Karpas-422 (cell line): ENCODE measurements around the gene KLHL33. TPM values are rescaled to one million over a fixed set of nuclear protein-coding genes. Genes with fewer than 3 reads are reported as not detected.
A peak's percentile ranks its signal among the peaks of the same experiment; 100 is the strongest.

Experiments
- DNase-seq: peaks from one replicate; pipeline ENCODE4 v3.0.0-alpha.2; 2015
- H2AFZ ChIP-seq: fragments of 200-600 bp; sonication (generic); 2 replicates; pipeline ENCODE4 v1.6.1; 2014; ENCODE audit warnings: antibody characterized with exemption, low read length, mixed read lengths
- H3K27ac ChIP-seq: fragments of 200-600 bp; sonication (generic); 2 replicates; pipeline ENCODE4 v1.5.1; 2014; ENCODE audit warnings: mild to moderate bottlenecking, low read length, moderate library complexity
- H3K27me3 ChIP-seq: fragments of 200-600 bp; sonication (generic); 2 replicates; pipeline ENCODE4 v1.6.1; 2014; ENCODE audit warnings: low read length, mixed read lengths
- H3K36me3 ChIP-seq: fragments of 200-600 bp; sonication (generic); 2 replicates; pipeline ENCODE4 v1.6.1; 2014; ENCODE audit warnings: low read length, mixed read lengths; ENCODE audit not compliant: insufficient read depth
- H3K4me1 ChIP-seq: fragments of 200-600 bp; sonication (generic); 2 replicates; pipeline ENCODE4 v1.6.1; 2014; ENCODE audit warnings: mild to moderate bottlenecking, low read length, mixed read lengths
- H3K4me2 ChIP-seq: fragments of 200-600 bp; sonication (generic); 2 replicates; pipeline ENCODE4 v1.6.1; 2014; ENCODE audit warnings: low read length, low read depth, mild to moderate bottlenecking; ENCODE audit not compliant: poor library complexity, severe bottlenecking
- H3K4me3 ChIP-seq: fragments of 200-600 bp; sonication (generic); 2 replicates; pipeline ENCODE4 v1.5.1; 2014; ENCODE audit warnings: mild to moderate bottlenecking, antibody characterized with exemption, low read length, mixed read lengths
- H3K79me2 ChIP-seq: fragments of 200-600 bp; sonication (generic); 2 replicates; pipeline ENCODE4 v1.6.1; 2014; ENCODE audit warnings: mild to moderate bottlenecking, low read length, mixed read lengths
- H3K9ac ChIP-seq: fragments of 200-600 bp; sonication (generic); 2 replicates; pipeline ENCODE4 v1.6.0; 2014; ENCODE audit warnings: low read length
- H3K9me2 ChIP-seq: fragments of 200-600 bp; sonication (generic), shearing (Covaris generic); replicated peaks from 2 replicates; pipeline ENCODE4 v1.6.0; 2014; ENCODE audit warnings: mild to moderate bottlenecking, low read length, moderate library complexity; ENCODE audit not compliant: insufficient read depth
- H3K9me3 ChIP-seq: fragments of 300-700, 200-600 bp; sonication (generic); 2 replicates; pipeline ENCODE4 v1.6.1; 2014; ENCODE audit warnings: low read length, mixed read lengths
- H4K20me1 ChIP-seq: fragments of 200-600 bp; sonication (generic); 2 replicates; pipeline ENCODE4 v1.6.1; 2014; ENCODE audit warnings: mild to moderate bottlenecking, antibody characterized with exemption, low read length, low read depth; ENCODE audit not compliant: insufficient read depth
- total RNA-seq: library from RNA; depleted of rRNA; stranded (reverse); fragments of >200 nt; shearing (Covaris generic); gene quantifications from 2 replicates; pipeline ENCODE4 v1.2.3, GENCODE V29; 2014; ENCODE audit warnings: low replicate concordance

Gene KLHL33
- total RNA-seq, 1 experiment from 2014 or later: not detected

DNA sequence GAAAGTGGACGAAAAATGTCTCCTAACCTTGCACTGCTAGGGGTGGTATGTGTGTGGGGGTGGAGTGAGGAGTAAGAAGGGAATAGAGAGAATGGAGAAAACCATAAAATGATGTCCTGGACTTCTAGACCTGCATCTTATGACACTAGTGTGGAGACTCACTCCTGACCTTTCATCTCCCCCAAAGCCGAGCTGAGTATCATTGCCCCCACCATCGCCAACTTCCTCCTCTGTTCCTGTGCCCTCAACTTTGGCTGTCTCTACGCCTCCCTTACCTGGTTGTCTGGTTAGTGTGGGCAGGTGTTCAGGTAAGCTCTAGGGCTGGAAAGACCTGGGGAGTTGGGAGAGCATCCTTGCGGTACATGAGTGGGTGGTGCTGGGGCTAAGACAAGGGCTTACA, 4.5 kb upstream of the KLHL33 start:
- Histone ChIP-seq H2AFZ (no peak overlapping the region), H3K4me2 (no peak overlapping the region), H3K9me3 (no peaks in the 10 kb centered on the region), H3K9me2 (no peaks in the 10 kb centered on the region), H3K4me3 (no peak overlapping the region), H3K4me1 (peaks cover 4% of the 10 kb centered on the region), H3K79me2 (no peaks in the 10 kb centered on the region), H3K27me3 (no peaks in the 10 kb centered on the region), H4K20me1 (no peaks in the 10 kb centered on the region), H3K36me3 (no peaks in the 10 kb centered on the region), H3K27ac (no peak overlapping the region), H3K9ac (no peak overlapping the region)
- no peak for DNase-seq

DNA sequence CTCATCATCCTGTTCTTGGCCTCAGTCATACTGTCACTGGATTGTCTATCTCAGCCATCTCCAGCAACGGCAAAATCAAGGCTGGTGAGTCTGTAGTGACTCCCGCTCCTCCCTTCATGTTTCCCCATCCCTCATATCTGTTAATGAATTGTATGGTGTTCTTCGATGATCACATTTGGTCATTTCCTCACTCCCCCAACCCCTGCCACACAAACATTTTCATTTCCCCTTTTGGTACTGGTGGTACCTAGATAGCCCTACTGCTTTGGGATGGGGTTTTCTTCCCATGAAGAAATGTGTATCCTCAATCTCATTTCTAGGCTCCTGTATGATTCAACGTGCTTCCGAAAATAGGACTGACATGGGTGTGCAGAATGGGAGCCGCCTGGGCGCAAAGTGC, 2.7 kb upstream of the KLHL33 start:
- Histone ChIP-seq H3K9ac (no peak overlapping the region), H3K9me3 (no peaks in the 10 kb centered on the region), H3K79me2 (no peaks in the 10 kb centered on the region), H3K9me2 (no peaks in the 10 kb centered on the region), H3K27me3 (no peaks in the 10 kb centered on the region), H4K20me1 (no peaks in the 10 kb centered on the region), H3K4me2 (no peak overlapping the region), H3K36me3 (no peaks in the 10 kb centered on the region), H2AFZ (no peak overlapping the region), H3K4me3 (no peak overlapping the region), H3K27ac (no peak overlapping the region), H3K4me1 (peaks cover 4% of the 10 kb centered on the region)
- no peak for DNase-seq

DNA sequence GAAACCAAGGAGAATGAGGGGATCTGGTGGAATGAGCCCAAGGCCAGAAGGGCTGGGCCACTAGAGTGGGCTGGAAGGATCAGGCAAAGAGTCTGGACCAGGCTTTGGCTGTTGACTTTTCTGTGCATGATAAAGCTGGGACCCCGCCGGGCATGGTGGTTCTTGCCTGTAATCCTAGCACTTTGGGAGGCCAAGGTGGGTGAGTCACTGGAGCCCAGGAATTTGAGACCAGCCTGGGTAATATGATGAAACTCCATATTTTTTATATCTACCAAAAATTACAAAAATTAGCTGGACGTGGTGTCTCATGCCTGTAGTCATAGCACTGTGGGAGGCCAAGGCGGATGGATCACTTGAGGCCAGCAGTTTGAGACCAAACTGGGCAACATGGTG, 393 bp upstream of the KLHL33 start:
- Histone ChIP-seq H3K27ac (no peak overlapping the region), H3K4me3 (no peak overlapping the region), H3K27me3 (no peaks in the 10 kb centered on the region), H3K9me2 (no peaks in the 10 kb centered on the region), H4K20me1 (no peaks in the 10 kb centered on the region), H3K4me2 (no peak overlapping the region), H3K36me3 (no peaks in the 10 kb centered on the region), H3K9me3 (no peaks in the 10 kb centered on the region), H2AFZ (no peak overlapping the region), H3K79me2 (no peaks in the 10 kb centered on the region), H3K9ac (no peak overlapping the region), H3K4me1 (peaks cover 3% of the 10 kb centered on the region)
- no peak for DNase-seq

DNA sequence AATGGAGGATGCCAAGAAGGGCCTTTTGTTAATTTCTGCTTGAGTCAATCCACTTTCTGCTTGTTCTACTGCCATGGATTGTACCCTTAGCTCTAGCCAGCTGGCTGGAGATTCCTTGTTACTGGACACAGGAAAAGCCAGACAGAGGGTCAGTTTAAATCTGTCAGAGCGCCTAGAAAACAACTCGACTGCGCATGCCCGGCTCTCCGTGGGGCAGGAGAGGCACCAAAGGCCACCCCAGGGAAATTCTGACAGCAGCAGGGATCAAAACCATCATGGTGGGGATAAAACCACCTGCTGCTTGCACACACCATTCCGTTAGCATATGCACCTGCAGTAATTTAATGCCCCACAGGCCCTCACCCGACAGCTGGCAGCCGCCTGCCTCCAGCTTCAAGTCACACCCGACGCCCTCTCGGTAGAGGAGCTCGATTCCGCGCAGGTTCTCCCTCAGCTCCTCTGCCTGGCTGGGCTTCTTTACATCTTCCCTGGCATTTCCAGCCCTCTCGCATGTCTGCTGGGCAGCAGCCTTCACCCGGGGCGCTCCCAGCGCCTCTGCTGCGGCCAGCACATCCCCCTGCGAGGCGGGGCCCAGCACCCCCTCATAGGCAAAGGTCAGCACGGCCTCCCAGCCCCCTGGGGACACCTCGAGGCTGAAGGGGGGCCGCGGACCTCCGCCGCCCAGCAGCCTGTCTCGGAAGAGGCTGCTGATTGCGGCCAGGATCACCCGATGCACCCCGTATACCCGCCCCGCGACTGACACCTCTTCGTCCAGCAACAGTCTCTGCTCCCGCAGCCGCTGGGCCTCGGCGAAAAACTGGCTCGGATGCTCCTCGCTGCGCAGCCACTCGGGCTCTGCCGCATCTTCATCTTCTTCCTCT, 1.0 kb downstream of the KLHL33 start:
- no peak for DNase-seq
- no peak overlapping the region for H3K9ac ChIP-seq
- no peaks in the 10 kb centered on the region for H3K9me3 ChIP-seq
- no peaks in the 10 kb centered on the region for H4K20me1 ChIP-seq
- no peak overlapping the region for H3K27ac ChIP-seq
- no peak overlapping the region for H3K4me3 ChIP-seq
- H3K4me2 ChIP-seq: no peak overlapping the region
- no peaks in the 10 kb centered on the region for H3K27me3 ChIP-seq
- H3K4me1 ChIP-seq: no peaks in the 10 kb centered on the region
- no peaks in the 10 kb centered on the region for H3K79me2 ChIP-seq
- H3K36me3 ChIP-seq: no peaks in the 10 kb centered on the region
- H3K9me2 ChIP-seq: no peaks in the 10 kb centered on the region
- H2AFZ ChIP-seq: no peak overlapping the region

DNA sequence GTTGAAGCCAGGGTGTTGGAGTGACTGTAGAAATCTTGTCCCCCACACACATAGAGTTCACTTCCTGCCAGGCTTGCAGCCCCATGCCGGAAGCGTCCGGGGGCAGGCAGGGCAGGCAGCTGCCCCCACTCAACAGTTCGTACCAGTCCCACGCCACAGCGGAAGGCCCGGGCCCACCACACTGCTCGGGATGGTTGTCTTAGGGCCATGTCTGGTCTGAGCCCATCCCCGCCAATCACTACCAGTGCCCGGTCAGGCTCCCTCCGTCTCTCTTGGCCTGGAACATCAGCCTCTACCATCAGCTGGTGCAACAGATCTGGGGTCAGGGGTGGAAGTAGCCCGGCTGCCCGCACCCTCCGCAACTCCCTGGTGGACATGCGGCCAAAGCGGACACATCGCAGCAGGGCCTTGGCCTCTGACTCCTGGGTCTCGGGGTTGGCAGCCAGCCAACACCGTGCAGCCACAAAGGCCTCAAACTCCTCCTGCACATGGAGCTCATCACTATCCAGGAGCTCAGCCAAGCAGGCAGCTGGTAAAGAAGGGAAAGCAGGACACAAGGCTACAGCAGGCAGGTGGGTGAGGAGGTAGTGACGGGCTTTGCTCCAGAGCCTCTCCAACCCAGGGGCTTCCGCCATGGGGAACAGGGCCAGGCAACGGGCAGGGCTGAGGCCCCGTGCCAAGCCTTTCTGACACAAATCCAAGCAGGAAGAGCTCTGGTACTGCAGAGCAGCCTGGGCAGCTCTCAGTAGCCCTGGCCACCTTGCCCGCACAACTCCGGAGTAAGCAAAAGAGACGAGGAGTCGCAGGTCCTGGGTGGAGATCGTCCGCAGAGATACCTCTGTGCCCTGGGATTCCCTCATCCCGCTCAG, 5.9 kb downstream of the KLHL33 start:
- Histone ChIP-seq H3K9me3 (no peaks in the 10 kb centered on the region), H3K9ac (no peak overlapping the region), H3K79me2 (no peaks in the 10 kb centered on the region), H4K20me1 (no peaks in the 10 kb centered on the region), H3K4me2 (no peak overlapping the region), H2AFZ (no peak overlapping the region), H3K27ac (no peak overlapping the region), H3K36me3 (no peaks in the 10 kb centered on the region), H3K9me2 (no peaks in the 10 kb centered on the region), H3K4me1 (peaks cover 13% of the 10 kb centered on the region), H3K4me3 (no peak overlapping the region), H3K27me3 (no peaks in the 10 kb centered on the region)
- DNase-seq: no peak

DNA sequence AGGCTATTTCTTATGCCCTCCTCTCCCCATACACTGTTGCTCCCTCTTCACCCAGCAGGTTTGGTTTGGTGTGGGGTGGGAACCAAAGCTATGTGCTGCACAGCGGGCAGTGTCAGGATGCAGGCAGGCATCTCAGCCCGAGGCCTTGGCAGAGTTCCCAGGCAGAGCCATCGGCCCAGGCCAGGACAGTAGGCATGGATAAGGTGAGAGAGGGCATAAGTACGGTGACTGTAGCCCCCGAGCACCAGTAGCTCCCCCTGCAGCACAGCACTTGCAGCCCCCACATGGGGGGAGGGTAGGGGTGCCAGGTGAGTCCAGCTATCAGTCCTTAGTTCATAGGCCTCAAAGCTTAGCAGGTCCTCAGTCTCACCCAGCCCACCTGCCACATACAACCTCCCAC, 7.2 kb downstream of the KLHL33 start:
- DNase-seq: no peak
- Histone ChIP-seq H3K9me2 (no peaks in the 10 kb centered on the region), H3K79me2 (no peaks in the 10 kb centered on the region), H3K27ac (no peak overlapping the region), H3K9me3 (no peaks in the 10 kb centered on the region), H4K20me1 (no peaks in the 10 kb centered on the region), H3K36me3 (no peaks in the 10 kb centered on the region), H3K4me2 (no peak overlapping the region), H3K27me3 (no peaks in the 10 kb centered on the region), H3K4me3 (no peak overlapping the region), H3K4me1 (peaks cover 13% of the 10 kb centered on the region), H3K9ac (no peak overlapping the region), H2AFZ (no peak overlapping the region)

DNA sequence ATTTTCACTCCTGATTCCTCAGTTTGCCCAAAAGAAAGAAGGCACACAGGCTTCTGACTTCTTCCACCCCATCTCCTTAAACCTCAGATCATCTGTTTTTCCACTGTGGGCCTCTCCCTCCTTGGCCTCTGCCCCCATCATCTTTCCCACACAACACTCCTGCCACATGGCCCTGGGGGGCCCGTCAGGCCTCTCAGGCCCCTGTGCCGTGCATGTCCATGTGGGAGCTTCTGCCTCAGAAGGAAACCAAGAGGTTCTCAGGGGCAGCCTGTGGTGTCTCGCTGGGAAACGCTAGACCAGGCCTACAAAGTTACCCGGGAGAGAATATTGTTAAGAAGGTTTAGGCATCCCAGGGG, 8.0 kb downstream of the KLHL33 start:
- Histone ChIP-seq H3K27me3 (no peaks in the 10 kb centered on the region), H3K4me1 (peaks cover 13% of the 10 kb centered on the region), H3K79me2 (no peaks in the 10 kb centered on the region), H3K9me3 (no peaks in the 10 kb centered on the region), H3K36me3 (no peaks in the 10 kb centered on the region), H3K9me2 (no peaks in the 10 kb centered on the region), H2AFZ (peak overlapping the region; percentile 83), H4K20me1 (no peaks in the 10 kb centered on the region), H3K4me2 (peak overlapping the region; percentile 38), H3K4me3 (no peak overlapping the region), H3K27ac (no peak overlapping the region), H3K9ac (peak overlapping the region; percentile 45)
- DNase-seq: no peak

DNA sequence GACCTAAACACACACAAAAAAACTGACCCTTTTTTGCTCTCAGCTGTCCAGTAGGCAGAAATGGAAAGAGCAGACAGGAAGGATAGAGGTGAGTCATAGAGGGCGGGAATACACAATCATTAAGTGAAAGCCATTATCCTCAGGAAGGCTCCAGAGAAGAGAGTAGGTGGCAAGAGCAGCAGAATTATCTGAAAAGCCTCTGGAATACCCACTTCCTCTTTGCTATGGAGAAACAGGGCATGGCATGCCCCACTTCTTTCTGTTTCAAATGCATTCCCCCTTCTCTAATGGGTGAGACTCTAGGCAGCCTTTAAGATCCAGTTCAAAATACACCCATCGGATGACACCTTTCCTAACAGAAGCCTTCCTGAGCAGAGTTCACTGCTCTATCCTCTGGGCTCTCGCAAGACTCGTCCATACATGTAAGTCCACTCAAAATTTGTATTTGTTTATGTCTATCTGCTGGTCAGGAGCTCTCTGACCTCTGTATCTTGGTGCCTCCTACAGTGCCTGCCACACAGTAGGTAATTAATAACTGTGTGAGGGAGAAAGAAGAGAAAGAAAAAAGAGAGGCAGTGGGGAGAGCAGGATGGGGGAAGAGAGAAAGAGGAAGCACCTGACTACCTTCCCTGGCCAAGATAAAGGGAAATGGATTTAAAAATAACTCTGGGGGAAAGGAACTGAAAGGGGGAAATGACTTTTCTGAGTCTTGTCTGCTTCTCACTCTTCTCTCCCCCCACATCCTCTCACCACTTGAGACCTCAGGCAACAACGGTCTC, 8.5 kb downstream of the KLHL33 start:
- Histone ChIP-seq H3K79me2 (no peaks in the 10 kb centered on the region), H3K4me3 (no peak overlapping the region), H3K4me1 (peaks cover 13% of the 10 kb centered on the region), H3K9me2 (no peaks in the 10 kb centered on the region), H3K27ac (no peak overlapping the region), H2AFZ (peak overlapping the region; percentile 83; the same call in 1 of the 2 replicates), H3K4me2 (peak overlapping the region; percentile 38), H3K36me3 (no peaks in the 10 kb centered on the region), H4K20me1 (no peaks in the 10 kb centered on the region), H3K27me3 (no peaks in the 10 kb centered on the region), H3K9ac (peak overlapping the region; percentile 45), H3K9me3 (no peaks in the 10 kb centered on the region)
- DNase-seq: peak; percentile 62
